DOHH2 (cell line): Measurements from ENCODE around the gene SNX33.
A peak's percentile ranks its signal among the peaks of the same experiment; 100 is the strongest.

Experiments used
- H3F3A ChIP-seq: fragments of 200-600 bp; sonication (generic), shearing (Covaris generic); 2 replicates; pipeline ENCODE4 v1.6.0; 2016; ENCODE audit warnings: antibody characterized with exemption, mild to moderate bottlenecking; ENCODE audit not compliant: control insufficient read depth, insufficient read depth
- H3K27ac ChIP-seq: fragments of 200-600 bp; sonication (generic); 2 replicates; pipeline ENCODE4 v1.5.1; 2014; ENCODE audit warnings: low read depth, mild to moderate bottlenecking, low read length, moderate library complexity
- H3K27me3 ChIP-seq: fragments of 200-600 bp; sonication (generic); 2 replicates; pipeline ENCODE4 v1.6.1; 2014; ENCODE audit warnings: mild to moderate bottlenecking, low read length, mixed read lengths; ENCODE audit not compliant: control insufficient read depth
- H3K36me3 ChIP-seq: fragments of 200-600 bp; sonication (generic); 2 replicates; pipeline ENCODE4 v1.6.1; 2014; ENCODE audit warnings: mild to moderate bottlenecking, low read length, moderate library complexity, mixed read lengths; ENCODE audit not compliant: control insufficient read depth
- H3K4me1 ChIP-seq: fragments of 200-600 bp; sonication (generic); 2 replicates; pipeline ENCODE4 v1.6.1; 2014; ENCODE audit warnings: mild to moderate bottlenecking, low read length, mixed read lengths; ENCODE audit not compliant: control insufficient read depth
- H3K4me2 ChIP-seq: fragments of 200-600 bp; sonication (generic); 2 replicates; pipeline ENCODE4 v1.6.0; 2014; ENCODE audit warnings: mild to moderate bottlenecking, low read length, moderate library complexity
- H3K4me3 ChIP-seq: fragments of 200-600 bp; sonication (generic); 2 replicates; pipeline ENCODE4 v1.5.1; 2014; ENCODE audit warnings: mild to moderate bottlenecking, low read length, mixed read lengths
- H3K79me2 ChIP-seq: fragments of 200-600 bp; sonication (generic); 2 replicates; pipeline ENCODE4 v1.6.1; 2014; ENCODE audit warnings: mild to moderate bottlenecking, low read length, mixed read lengths; ENCODE audit not compliant: control insufficient read depth
- H3K9me2 ChIP-seq: fragments of 200-600 bp; sonication (generic); replicated peaks from 2 replicates; pipeline ENCODE4 v1.6.1; 2014; ENCODE audit warnings: mild to moderate bottlenecking, low read length, mixed read lengths; ENCODE audit not compliant: control insufficient read depth
- H3K9me3 ChIP-seq: fragments of 200-600 bp; sonication (generic); 2 replicates; pipeline ENCODE4 v1.6.1; 2014; ENCODE audit warnings: antibody characterized with exemption, low read length, mixed read lengths; ENCODE audit not compliant: control insufficient read depth, insufficient read depth
- H4K20me1 ChIP-seq: fragments of 200-600 bp; sonication (generic); 2 replicates; pipeline ENCODE4 v1.6.0; 2014; ENCODE audit warnings: low read depth, mild to moderate bottlenecking, antibody characterized with exemption, low read length, moderate library complexity; ENCODE audit not compliant: control insufficient read depth, insufficient read depth
- EZH2phosphoT487 ChIP-seq: fragments of 200-600 bp; sonication (generic); IDR thresholded peaks from 2 replicates; pipeline ENCODE4 v1.6.1; 2017; ENCODE audit warnings: borderline replicate concordance, mild to moderate bottlenecking, antibody characterized with exemption, low read length, moderate library complexity, mixed read lengths
- TF ChIP-seq, protein P1 (sequence below): fragments of 200-600 bp; sonication (generic); IDR thresholded peaks from one replicate; pipeline ENCODE4 v1.5.1; 2014; ENCODE audit warnings: antibody characterized with exemption, mild to moderate bottlenecking, low read depth, low read length; ENCODE audit not compliant: poor library complexity, severe bottlenecking

Gene SNX33

DNA sequence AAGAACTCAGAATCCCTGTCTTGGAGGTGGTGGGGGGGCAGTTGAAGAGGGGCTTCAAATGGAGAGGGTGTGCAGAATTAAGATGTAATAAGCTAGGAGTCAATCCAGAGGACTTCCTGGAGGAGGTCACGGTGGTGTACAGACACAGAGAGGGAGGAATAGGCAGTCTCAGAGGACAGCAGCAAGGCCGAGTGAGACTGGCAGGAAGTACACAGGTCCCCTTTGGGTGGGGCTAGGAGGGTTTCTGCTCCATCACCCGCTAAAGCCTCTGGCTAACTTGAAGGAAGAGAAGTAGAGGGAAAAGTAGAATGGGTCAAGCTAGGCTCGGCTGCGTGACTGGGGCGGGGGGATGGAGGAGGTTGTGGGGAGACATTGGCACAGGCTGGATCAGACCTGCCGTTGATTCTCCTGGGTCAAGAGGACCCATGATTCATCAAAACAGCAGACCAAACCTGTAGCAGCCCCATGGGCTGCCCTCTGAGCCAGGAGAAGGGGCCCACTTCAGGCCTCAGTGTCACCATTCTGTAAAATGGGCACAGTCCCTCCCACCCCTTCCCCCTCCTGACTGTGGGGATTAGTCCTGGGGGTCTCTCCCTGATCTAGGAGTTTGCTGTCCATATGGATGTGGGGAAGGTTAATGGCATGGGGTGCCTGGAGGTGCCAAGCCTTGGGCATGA lies 48.1 kb downstream of the SNX33 start:
- Histone ChIP-seq H3K36me3 (no peaks in the 10 kb centered on the region), H3F3A (no peaks in the 10 kb centered on the region), H3K27ac (no peak overlapping the region), H3K79me2 (no peaks in the 10 kb centered on the region), H3K9me3 (no peaks in the 10 kb centered on the region), H3K9me2 (no peaks in the 10 kb centered on the region), H3K4me2 (peak overlapping the region; percentile 49), H3K4me3 (peak overlapping the region; percentile 17; the same call in 1 of the 2 replicates), H4K20me1 (no peaks in the 10 kb centered on the region), H3K4me1 (peaks cover 40% of the 10 kb centered on the region), H3K27me3 (peaks cover 4% of the 10 kb centered on the region; the same call in 1 of the 2 replicates)
- TF ChIP-seq, protein P1, sequence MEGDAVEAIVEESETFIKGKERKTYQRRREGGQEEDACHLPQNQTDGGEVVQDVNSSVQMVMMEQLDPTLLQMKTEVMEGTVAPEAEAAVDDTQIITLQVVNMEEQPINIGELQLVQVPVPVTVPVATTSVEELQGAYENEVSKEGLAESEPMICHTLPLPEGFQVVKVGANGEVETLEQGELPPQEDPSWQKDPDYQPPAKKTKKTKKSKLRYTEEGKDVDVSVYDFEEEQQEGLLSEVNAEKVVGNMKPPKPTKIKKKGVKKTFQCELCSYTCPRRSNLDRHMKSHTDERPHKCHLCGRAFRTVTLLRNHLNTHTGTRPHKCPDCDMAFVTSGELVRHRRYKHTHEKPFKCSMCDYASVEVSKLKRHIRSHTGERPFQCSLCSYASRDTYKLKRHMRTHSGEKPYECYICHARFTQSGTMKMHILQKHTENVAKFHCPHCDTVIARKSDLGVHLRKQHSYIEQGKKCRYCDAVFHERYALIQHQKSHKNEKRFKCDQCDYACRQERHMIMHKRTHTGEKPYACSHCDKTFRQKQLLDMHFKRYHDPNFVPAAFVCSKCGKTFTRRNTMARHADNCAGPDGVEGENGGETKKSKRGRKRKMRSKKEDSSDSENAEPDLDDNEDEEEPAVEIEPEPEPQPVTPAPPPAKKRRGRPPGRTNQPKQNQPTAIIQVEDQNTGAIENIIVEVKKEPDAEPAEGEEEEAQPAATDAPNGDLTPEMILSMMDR = no peak
- no peak for TF ChIP-seq EZH2phosphoT487

DNA sequence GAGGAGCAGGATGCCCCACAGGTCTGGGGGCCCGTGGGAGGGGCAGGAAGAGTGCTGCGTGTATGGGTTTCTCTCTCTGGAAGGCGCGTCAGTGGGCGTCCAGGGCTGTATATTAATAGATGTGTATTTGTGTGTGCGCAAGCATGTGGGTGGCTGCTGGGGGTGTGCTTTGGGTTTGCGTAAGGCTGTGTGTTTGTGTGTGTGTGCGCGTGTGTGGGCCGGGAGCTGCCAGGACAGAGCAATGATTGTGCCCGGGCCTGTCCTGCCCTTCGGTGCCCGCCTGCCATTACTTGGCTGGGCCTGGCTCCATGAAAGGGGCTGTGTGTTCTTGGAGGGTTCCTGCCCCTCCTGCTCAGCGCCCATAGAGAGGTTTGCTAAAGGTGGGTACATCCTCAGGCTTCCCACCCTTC lies 48.6 kb downstream of the SNX33 start:
- Histone ChIP-seq H3K4me2 (no peak overlapping the region), H3K27ac (no peak overlapping the region), H3K9me3 (no peaks in the 10 kb centered on the region), H3F3A (no peaks in the 10 kb centered on the region), H3K36me3 (no peaks in the 10 kb centered on the region), H3K27me3 (peaks cover 4% of the 10 kb centered on the region; the same call in 1 of the 2 replicates), H3K4me1 (peaks cover 40% of the 10 kb centered on the region), H4K20me1 (no peaks in the 10 kb centered on the region), H3K79me2 (no peaks in the 10 kb centered on the region), H3K4me3 (no peak overlapping the region), H3K9me2 (no peaks in the 10 kb centered on the region)
- TF ChIP-seq, protein P1 = no peak
- TF ChIP-seq EZH2phosphoT487 = no peak

DNA sequence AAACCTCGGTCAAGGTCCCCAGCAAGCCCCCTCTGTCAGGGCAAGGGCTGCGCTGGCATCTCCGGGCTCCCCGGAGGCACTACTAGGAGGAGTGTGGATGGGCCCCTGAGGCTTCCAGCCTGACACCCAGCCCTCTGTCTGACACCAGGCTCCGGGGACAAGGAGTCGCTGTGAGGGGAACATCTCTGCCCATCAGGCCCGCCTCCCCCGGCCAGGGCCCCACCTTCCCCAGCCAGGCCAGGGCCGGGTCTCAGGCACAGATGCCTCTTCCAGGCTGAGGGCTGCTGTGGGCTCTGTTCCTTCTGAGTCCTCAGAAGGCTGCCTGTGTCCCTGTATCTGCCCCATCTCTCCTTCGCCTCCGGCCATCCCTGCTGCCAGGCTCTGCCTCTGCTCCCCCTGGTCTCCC lies 49.1 kb downstream of the SNX33 start:
- no peaks in the 10 kb centered on the region for H4K20me1 ChIP-seq
- no peak overlapping the region for H3K4me3 ChIP-seq
- H3K36me3 ChIP-seq = no peaks in the 10 kb centered on the region
- H3K27me3 ChIP-seq = peaks cover 4% of the 10 kb centered on the region; the same call in 1 of the 2 replicates
- H3K79me2 ChIP-seq = no peaks in the 10 kb centered on the region
- H3F3A ChIP-seq = no peaks in the 10 kb centered on the region
- H3K27ac ChIP-seq = no peak overlapping the region
- no peak for TF ChIP-seq EZH2phosphoT487
- TF ChIP-seq, protein P1 = no peak
- no peak overlapping the region for H3K4me2 ChIP-seq
- no peaks in the 10 kb centered on the region for H3K9me3 ChIP-seq
- peaks cover 40% of the 10 kb centered on the region for H3K4me1 ChIP-seq
- H3K9me2 ChIP-seq = no peaks in the 10 kb centered on the region
